ENCODE data around the gene UQCR10.

DNA sequence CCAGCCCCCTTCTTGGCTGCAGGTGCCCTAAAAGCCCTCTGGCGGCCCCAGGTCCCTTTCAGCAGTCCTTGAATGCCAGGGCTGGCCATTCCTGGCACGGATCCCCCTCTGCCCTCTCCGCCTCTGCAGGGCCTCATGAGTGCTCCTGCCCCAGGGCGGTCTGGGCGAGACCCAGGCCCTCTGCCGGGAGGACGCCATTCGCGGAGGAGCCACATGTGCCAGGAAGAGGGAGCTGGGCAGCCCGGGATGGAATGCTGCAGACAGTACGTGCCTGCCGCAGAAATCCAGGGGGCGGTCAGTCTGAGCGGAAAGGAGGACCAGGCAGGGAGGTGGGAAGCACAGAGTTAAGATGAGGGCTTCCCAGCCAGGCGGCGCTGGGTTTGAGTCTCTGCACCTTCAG lies 44.6 kb upstream of the UQCR10 start:
- TF ChIP-seq EZH2 (IDR thresholded peaks at IDR 0.05) = no peak
- no peak for TF ChIP-seq POLR2AphosphoS5 (IDR thresholded peaks at IDR 0.05; ENCODE audit: borderline replicate concordance, low read depth, low read length)
- TF ChIP-seq FOXP2 (optimal IDR thresholded peaks at IDR 0.05; ENCODE audit: control extremely low read depth, extremely low read length, insufficient read depth) = no peak
